ENCODE data around the gene TRIM54. TPM values are rescaled to one million over a fixed set of nuclear protein-coding genes. Genes with fewer than 3 reads are reported as not detected.

Gene TRIM54
- total and polyA plus RNA-seq, 9 of the 15 experiments (the other 6 are each of a cell fraction or from before 2014, with no cell fraction given), result not detected

DNA sequence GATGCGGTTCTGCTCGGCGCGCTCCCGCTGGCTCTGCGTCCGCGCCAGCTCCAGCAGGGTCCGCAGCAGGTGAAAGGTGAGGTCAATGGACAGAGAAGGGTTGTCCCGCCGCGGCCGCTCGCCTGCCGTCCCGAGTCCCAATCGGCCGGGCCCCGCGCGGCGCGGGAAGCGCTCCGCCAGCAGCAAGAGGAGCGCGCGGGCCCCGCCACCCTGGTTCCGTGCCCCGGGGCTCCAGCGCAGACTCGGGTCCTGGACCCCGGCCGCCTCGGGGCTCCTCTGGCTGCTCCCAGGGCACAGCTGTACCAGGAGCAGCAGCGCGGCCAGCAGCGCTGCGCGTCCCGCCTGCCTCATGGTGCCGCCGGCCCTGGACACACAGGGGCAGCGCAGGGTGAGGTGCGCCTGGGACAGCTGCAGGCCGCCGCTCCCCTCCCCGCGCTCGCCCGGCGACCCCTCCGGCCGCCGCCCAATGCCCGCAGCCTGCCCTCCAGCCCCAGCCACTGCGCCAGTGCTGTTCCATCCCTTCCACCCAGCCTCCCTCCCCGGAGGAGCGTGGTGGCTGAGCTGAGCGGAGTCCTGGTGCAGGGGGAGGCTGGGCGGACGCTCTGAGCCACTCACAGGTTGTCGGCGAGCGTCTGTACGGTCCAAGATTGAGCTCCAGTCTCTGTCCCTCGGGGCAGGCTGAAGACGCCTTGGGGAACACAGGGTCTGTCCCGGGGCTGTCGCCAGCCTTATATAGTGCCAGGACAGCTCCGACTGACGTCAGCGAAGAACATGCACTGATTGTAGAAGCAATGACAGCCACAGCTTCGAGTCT, 25.5 kb downstream of the TRIM54 start:
- Histone ChIP-seq H3K27ac (ENCODE audit: extremely low read depth, low read depth, low read length) (no peak overlapping the region), H3K79me2 (ENCODE audit: control insufficient read depth, insufficient read depth, low read length) (no peaks in the 10 kb centered on the region), H3K36me3 (ENCODE audit: control insufficient read depth, insufficient read depth, low read length) (peaks cover 20% of the 10 kb centered on the region; the same call in 2 of the 3 replicates), H4K20me1 (replicated peaks; ENCODE audit: control insufficient read depth, insufficient read depth, low read length) (no peaks in the 10 kb centered on the region), H3K9ac (ENCODE audit: insufficient read depth in 1 of 2, low read depth in 2 of 2, low read length in 2 of 2) (no peak overlapping the region), H3K9me3 (replicated peaks; ENCODE audit: control insufficient read depth, insufficient read depth, low read depth, low read length) (no peaks in the 10 kb centered on the region), H3K27me3 (ENCODE audit: control insufficient read depth in 2 of 2, insufficient read depth in 2 of 2, low read length in 2 of 2) (no peaks in the 10 kb centered on the region), H3K9me1 (ENCODE audit: control insufficient read depth, insufficient read depth, low read length) (no peaks in the 10 kb centered on the region), H3K4me1 (replicated peaks in 1 of 2; ENCODE audit: control insufficient read depth in 2 of 2, insufficient read depth in 2 of 2, low read length in 2 of 2) (peaks cover 0 to 8% of the 10 kb centered on the region in 2 experiments; a peak in 2 of 5 replicates), H3K4me2 (ENCODE audit: insufficient read depth, low read length) (no peak overlapping the region), H3K4me3 (no peak overlapping the region), H2AFZ (ENCODE audit: low read depth, low read length) (no peak overlapping the region)
- FAIRE-seq (no peak), ATAC-seq (no peak), DNase-seq (ENCODE audit: extremely low read depth in 1 of 4, low spot score in 3 of 4) (no peak)
- ChIA-PET POLR2A (interaction anchor here (0.6 kb wide), 1 partner anchor 424 kb away, joined by 3 read pairs; no protein-coding TSS in a partner anchor), CTCF (ENCODE audit: low intra/inter-chr PET ratio) (no interaction called here)
- intact Hi-C loops (cut with micrococcal nuclease) (no loop called here), in situ Hi-C loops (cut with MboI) (no loop called here)
- BruUV-seq (replicated peaks), result no TSS peak
- 97% methylated on average over 52 of the region's 75 CpGs for WGBS (ENCODE audit: insufficient coverage, low coverage, missing lambda C conversion rate)
- no peak for TF ChIP-seq SP1 (CRISPR knock-in tag; IDR thresholded peaks at IDR 0.05)
- TF ChIP-seq, protein P1, sequence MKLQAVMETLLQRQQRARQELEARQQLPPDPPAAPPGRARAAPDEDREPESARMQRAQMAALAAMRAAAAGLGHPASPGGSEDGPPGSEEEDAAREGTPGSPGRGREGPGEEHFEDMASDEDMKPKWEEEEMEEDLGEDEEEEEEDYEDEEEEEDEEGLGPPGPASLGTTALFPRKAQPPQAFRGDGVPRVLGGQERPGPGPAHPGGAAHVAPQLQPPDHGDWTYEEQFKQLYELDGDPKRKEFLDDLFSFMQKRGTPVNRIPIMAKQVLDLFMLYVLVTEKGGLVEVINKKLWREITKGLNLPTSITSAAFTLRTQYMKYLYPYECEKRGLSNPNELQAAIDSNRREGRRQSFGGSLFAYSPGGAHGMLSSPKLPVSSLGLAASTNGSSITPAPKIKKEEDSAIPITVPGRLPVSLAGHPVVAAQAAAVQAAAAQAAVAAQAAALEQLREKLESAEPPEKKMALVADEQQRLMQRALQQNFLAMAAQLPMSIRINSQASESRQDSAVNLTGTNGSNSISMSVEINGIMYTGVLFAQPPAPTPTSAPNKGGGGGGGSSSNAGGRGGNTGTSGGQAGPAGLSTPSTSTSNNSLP (IDR thresholded peaks at IDR 0.05; ENCODE audit: borderline replicate concordance, low read depth, low read length), result no peak
- TF ChIP-seq, protein P2, sequence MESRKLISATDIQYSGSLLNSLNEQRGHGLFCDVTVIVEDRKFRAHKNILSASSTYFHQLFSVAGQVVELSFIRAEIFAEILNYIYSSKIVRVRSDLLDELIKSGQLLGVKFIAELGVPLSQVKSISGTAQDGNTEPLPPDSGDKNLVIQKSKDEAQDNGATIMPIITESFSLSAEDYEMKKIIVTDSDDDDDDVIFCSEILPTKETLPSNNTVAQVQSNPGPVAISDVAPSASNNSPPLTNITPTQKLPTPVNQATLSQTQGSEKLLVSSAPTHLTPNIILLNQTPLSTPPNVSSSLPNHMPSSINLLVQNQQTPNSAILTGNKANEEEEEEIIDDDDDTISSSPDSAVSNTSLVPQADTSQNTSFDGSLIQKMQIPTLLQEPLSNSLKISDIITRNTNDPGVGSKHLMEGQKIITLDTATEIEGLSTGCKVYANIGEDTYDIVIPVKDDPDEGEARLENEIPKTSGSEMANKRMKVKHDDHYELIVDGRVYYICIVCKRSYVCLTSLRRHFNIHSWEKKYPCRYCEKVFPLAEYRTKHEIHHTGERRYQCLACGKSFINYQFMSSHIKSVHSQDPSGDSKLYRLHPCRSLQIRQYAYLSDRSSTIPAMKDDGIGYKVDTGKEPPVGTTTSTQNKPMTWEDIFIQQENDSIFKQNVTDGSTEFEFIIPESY (CRISPR knock-in tag; IDR thresholded peaks at IDR 0.05), result peak; percentile 72
